SK-N-SH (cell line): Measurements from ENCODE around the gene NEU3. TPM values are rescaled to one million over a fixed set of nuclear protein-coding genes. Genes with fewer than 3 reads are reported as not detected.

Experiments
- CTCF ChIA-PET: fragments of 300-600, 350-600 bp; formaldehyde crosslinking; extraction: SDS; loops from one replicate; lab custom pipeline; 2021; lab: Yijun Ruan, JAX
- POLR2A ChIA-PET: fragments of 350-600 bp; sonication (Branson Sonifier 250); formaldehyde crosslinking; extraction: SDS; loops from one replicate; lab custom pipeline; 2020; ENCODE audit warnings: antibody characterized with exemption, inconsistent platforms; lab: Yijun Ruan, JAX
- DNase-seq: peaks from one replicate; pipeline ENCODE4 v3.0.0; 2012
- H2AFZ ChIP-seq: fragments of 200-600 bp; sonication (generic); 2 replicates; pipeline ENCODE4 v1.8.1; 2016; ENCODE audit warnings: antibody characterized with exemption, mild to moderate bottlenecking, low read depth
- H3F3A ChIP-seq: fragments of 200-600 bp; sonication (generic); replicated peaks from 2 replicates; pipeline ENCODE3; 2016; ENCODE audit warnings: antibody characterized with exemption, mild to moderate bottlenecking; ENCODE audit not compliant: insufficient read depth
- H3K27ac ChIP-seq, 2 experiments: fragments of 200-500 bp in 1 of 2; fragments of 200-600 bp in 1 of 2; sonication (Bioruptor generic) in 1 of 2; sonication (generic), shearing (Covaris generic) in 1 of 2; 2 replicates each; pipeline versions ENCODE4 v1.5.1 to v1.6.1; 2014 to 2016; ENCODE audit warnings: low read depth in 2 of 2, inconsistent platforms in 1 of 2, low read length in 1 of 2, mild to moderate bottlenecking in 1 of 2, mixed read lengths in 1 of 2
- H3K27me3 ChIP-seq: fragments of 200-600 bp; sonication (generic), shearing (Covaris generic); 2 replicates; pipeline ENCODE4 v1.6.1; 2016; ENCODE audit warnings: mixed run types; ENCODE audit not compliant: insufficient read depth
- H3K36me3 ChIP-seq, 2 experiments: fragments of 200-500 bp in 1 of 2; fragments of 200-600 bp in 1 of 2; sonication (Bioruptor generic) in 1 of 2; sonication (generic) in 1 of 2; replicated peaks in 1 of 2; 2 replicates each; pipeline versions ENCODE3 to v1.5.1; 2014 to 2016; ENCODE audit warnings: low read length in 1 of 2, mild to moderate bottlenecking in 1 of 2; ENCODE audit not compliant: insufficient read depth in 2 of 2, control insufficient read depth in 1 of 2
- H3K4me1 ChIP-seq, 2 experiments: fragments of 200-500 bp in 1 of 2; fragments of 200-600 bp in 1 of 2; sonication (Bioruptor generic) in 1 of 2; sonication (generic), shearing (Covaris generic) in 1 of 2; 2 replicates each; pipeline versions ENCODE4 v1.5.1 to v1.6.1; 2014 to 2016; ENCODE audit warnings: low read depth in 1 of 2, low read length in 1 of 2, mixed run types in 1 of 2; ENCODE audit not compliant: insufficient read depth in 2 of 2, control insufficient read depth in 1 of 2
- H3K4me2 ChIP-seq: fragments of 200-600 bp; sonication (generic), shearing (Covaris generic); 2 replicates; pipeline ENCODE4 v1.6.1; 2017; ENCODE audit warnings: mixed run types
- H3K4me3 ChIP-seq, 2 experiments: fragments of 200-500 bp in 1 of 2; fragments of 200-600 bp in 1 of 2; sonication (Bioruptor generic) in 1 of 2; sonication (generic), shearing (Covaris generic) in 1 of 2; 2 replicates each; pipeline versions ENCODE4 v1.5.1 to v1.8.1; 2014 to 2016; ENCODE audit warnings: low read depth in 2 of 2, inconsistent platforms in 1 of 2, low read length in 1 of 2, mild to moderate bottlenecking in 1 of 2, mixed read lengths in 1 of 2, moderate library complexity in 1 of 2
- H3K79me2 ChIP-seq: fragments of 200-600 bp; sonication (generic); 2 replicates; pipeline ENCODE4 v1.8.1; 2017; ENCODE audit warnings: mild to moderate bottlenecking; ENCODE audit not compliant: insufficient read depth
- H3K9ac ChIP-seq: fragments of 200-600 bp; sonication (generic); 2 replicates; pipeline ENCODE4 v1.6.1; 2017; ENCODE audit warnings: mixed run types
- H3K9me2 ChIP-seq: fragments of 200-600 bp; sonication (generic); 2 replicates; pipeline ENCODE4 v1.6.1; 2017; ENCODE audit warnings: mixed run types
- H3K9me3 ChIP-seq: fragments of 200-600 bp; sonication (generic); 2 replicates; pipeline ENCODE4 v1.6.1; 2017; ENCODE audit warnings: mixed run types, mild to moderate bottlenecking, moderate library complexity
- H4K20me1 ChIP-seq: fragments of 200-600 bp; sonication (generic); 2 replicates; pipeline ENCODE4 v1.6.1; 2017; ENCODE audit warnings: mild to moderate bottlenecking, mixed run types; ENCODE audit not compliant: insufficient read depth
- CHD2 ChIP-seq: fragments of 150-350 bp; IDR thresholded peaks from 2 replicates; pipeline ENCODE4 v1.6.1; 2018; ENCODE audit warnings: low read length; ENCODE audit not compliant: partially characterized antibody
- EP300 ChIP-seq, 2 experiments: IDR thresholded peaks; 2 replicates each; pipeline versions ENCODE4 v1.4.0 to v1.6.1; 2012; ENCODE audit warnings: borderline replicate concordance in 1 of 2, low read depth in 1 of 2, low read length in 1 of 2
- EZH2phosphoT487 ChIP-seq: fragments of 200-600 bp; sonication (generic); IDR thresholded peaks from 2 replicates; pipeline ENCODE4 v1.6.1; 2017; ENCODE audit warnings: low read depth, mixed run types, mild to moderate bottlenecking, antibody characterized with exemption, moderate library complexity, borderline replicate concordance
- FOSL2 ChIP-seq: IDR thresholded peaks from 2 replicates; pipeline ENCODE4 v1.4.0; 2012; ENCODE audit warnings: low read depth, mild to moderate bottlenecking, moderate library complexity, borderline replicate concordance
- FOXJ3 ChIP-seq: sonication (generic); formaldehyde crosslinking; IDR thresholded peaks from 2 replicates; pipeline ENCODE4 v1.5.1; 2020; ENCODE audit warnings: mild to moderate bottlenecking, missing genetic modification reagents
- GATA2 ChIP-seq: sonication (generic); formaldehyde crosslinking; IDR thresholded peaks from 2 replicates; pipeline ENCODE4 v1.5.0; 2020; ENCODE audit warnings: mild to moderate bottlenecking, missing genetic modification reagents
- MAX ChIP-seq: IDR thresholded peaks from 2 replicates; pipeline ENCODE4 v1.4.0; 2012; ENCODE audit warnings: low read depth
- MXI1 ChIP-seq: IDR thresholded peaks from 2 replicates; pipeline ENCODE4 v1.6.1; 2012; ENCODE audit warnings: mild to moderate bottlenecking, low read depth, low read length, improper control_type of control experiment
- NFIC ChIP-seq: IDR thresholded peaks from 2 replicates; pipeline ENCODE4 v1.4.0; 2012; ENCODE audit warnings: borderline replicate concordance
- RAD21 ChIP-seq: IDR thresholded peaks from 2 replicates; pipeline ENCODE4 v1.6.1; 2012; ENCODE audit warnings: mild to moderate bottlenecking, low read length
- RXRA ChIP-seq: IDR thresholded peaks from 2 replicates; pipeline ENCODE4 v1.4.0; 2012; ENCODE audit warnings: low read depth, mild to moderate bottlenecking, borderline replicate concordance
- TEAD4 ChIP-seq: IDR thresholded peaks from 2 replicates; pipeline ENCODE4 v1.4.0; 2012; ENCODE audit warnings: mild to moderate bottlenecking, borderline replicate concordance; ENCODE audit not compliant: insufficient read depth
- USF1 ChIP-seq: IDR thresholded peaks from 2 replicates; pipeline ENCODE4 v1.4.0; 2012; ENCODE audit warnings: low read depth, borderline replicate concordance
- YY1 ChIP-seq: IDR thresholded peaks from 2 replicates; pipeline ENCODE4 v1.4.0; 2012; ENCODE audit warnings: low read depth, mild to moderate bottlenecking
- WGBS: methylation state at CpG from one replicate; pipeline ENCODE4 v1.1.6; 2017; ENCODE audit warnings: low lambda C conversion rate; 5-methylcytosine and 5-hydroxymethylcytosine counted together
- polyA plus RNA-seq, 3 experiments: library from polyadenylated mRNA; depleted of rRNA; stranded (reverse); fragments of >200 nt; gene quantifications; 2 replicates each; pipeline ENCODE4 v1.2.3, GENCODE V29; 2012
- TF ChIP-seq, protein P1 (sequence below): IDR thresholded peaks from 2 replicates; pipeline ENCODE4; 2012
- TF ChIP-seq, protein P2 (sequence below): IDR thresholded peaks from 2 replicates; pipeline ENCODE4 v1.6.1; 2012; ENCODE audit warnings: mild to moderate bottlenecking, low read depth, low read length, moderate library complexity
- TF ChIP-seq, protein P3 (sequence below): fragments of 150-350 bp; IDR thresholded peaks from 2 replicates; pipeline ENCODE4 v1.6.1; 2017; ENCODE audit warnings: antibody characterized with exemption, low read length, low read depth, borderline replicate concordance
- TF ChIP-seq, protein P4 (sequence below): fragments of 200-600 bp; sonication (generic); IDR thresholded peaks from 2 replicates; pipeline ENCODE4 v1.6.1; 2017; ENCODE audit warnings: antibody characterized with exemption, mild to moderate bottlenecking, moderate library complexity

The NEU3 gene
- polyA plus RNA-seq, 1 of the 3 experiments (the other 2 are of a cell fraction) = 5.7 TPM

DNA sequence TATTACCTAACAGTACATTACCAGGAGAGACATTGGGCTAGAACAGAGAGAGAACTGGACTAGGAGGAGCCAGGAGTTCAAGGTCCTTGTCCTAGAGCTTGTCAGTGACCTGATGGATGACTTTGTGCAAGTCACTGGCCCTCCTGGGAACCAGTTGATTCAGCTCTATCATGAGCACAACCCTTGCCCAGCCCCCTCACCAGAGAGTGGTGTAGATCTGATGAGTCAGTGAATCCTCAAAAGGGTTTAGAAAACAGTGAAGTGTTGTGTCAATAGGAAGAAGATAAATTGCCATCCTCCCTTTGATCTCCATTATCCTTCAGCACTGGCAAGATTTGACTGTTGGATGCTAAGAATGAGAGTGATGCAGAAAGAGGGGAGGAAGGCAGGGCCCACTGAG is 24.3 kb downstream of the NEU3 start:
- peak overlapping the region in 1 of 2 experiments; percentile 63; a peak in 1 of 4 replicates for H3K27ac ChIP-seq
- peaks cover 3 to 21% of the 10 kb centered on the region in 2 experiments for H3K36me3 ChIP-seq
- no peaks in the 10 kb centered on the region for H3K79me2 ChIP-seq
- CTCF ChIA-PET = interaction anchor here (1.0 to 9.4 kb wide), 4 partner anchors 11 to 236 kb away, joined by 3 to 65 read pairs (median 13); no protein-coding TSS in a partner anchor
- no peak overlapping the region for H3K4me3 ChIP-seq
- POLR2A ChIA-PET = no interaction called here
- 0 out of 2 replicates have a peak overlapping the region, but pooled peaks have one; percentile 15 for H3K4me2 ChIP-seq
- H3K9me3 ChIP-seq = no peaks in the 10 kb centered on the region
- no peaks in the 10 kb centered on the region for H3K27me3 ChIP-seq
- DNase-seq = no peak
- TF ChIP-seq CHD2 = no peak
- TF ChIP-seq, protein P1, sequence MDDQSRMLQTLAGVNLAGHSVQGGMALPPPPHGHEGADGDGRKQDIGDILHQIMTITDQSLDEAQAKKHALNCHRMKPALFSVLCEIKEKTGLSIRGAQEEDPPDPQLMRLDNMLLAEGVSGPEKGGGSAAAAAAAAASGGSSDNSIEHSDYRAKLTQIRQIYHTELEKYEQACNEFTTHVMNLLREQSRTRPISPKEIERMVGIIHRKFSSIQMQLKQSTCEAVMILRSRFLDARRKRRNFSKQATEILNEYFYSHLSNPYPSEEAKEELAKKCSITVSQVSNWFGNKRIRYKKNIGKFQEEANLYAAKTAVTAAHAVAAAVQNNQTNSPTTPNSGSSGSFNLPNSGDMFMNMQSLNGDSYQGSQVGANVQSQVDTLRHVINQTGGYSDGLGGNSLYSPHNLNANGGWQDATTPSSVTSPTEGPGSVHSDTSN = peak; percentile 42
- H2AFZ ChIP-seq = no peak overlapping the region
- peaks cover 8% of the 10 kb centered on the region for H3F3A ChIP-seq
- H3K9ac ChIP-seq = no peak overlapping the region
- H3K9me2 ChIP-seq = no peaks in the 10 kb centered on the region
- H3K4me1 ChIP-seq = peaks cover 0 to 9% of the 10 kb centered on the region in 2 experiments; a peak in 2 of 4 replicates
- H4K20me1 ChIP-seq = no peaks in the 10 kb centered on the region

DNA sequence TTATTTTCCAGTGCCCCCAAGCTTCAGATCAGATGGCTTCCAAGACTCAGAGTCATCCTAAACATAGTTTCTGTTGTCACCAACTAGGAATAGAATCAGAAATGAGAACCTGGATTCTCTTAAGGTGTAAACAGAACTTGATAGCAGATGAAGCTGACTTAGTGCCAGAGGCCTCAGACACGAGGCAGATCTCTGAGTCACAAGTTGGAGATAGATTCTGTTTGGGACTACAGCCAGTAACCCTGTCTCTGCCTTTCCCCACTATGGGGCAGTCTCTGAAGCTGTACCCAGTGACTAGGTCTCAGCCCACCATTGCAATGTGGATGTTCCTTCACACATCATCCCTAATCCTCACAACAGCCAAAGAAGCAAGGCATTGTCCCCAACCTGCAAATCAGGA is 25.4 kb downstream of the NEU3 start:
- DNase-seq = no peak
- Histone ChIP-seq H3K4me3 (no peak overlapping the region), H2AFZ (no peak overlapping the region), H3K9ac (no peak overlapping the region), H3K79me2 (no peaks in the 10 kb centered on the region), H3K4me1 (peaks cover 0 to 9% of the 10 kb centered on the region in 2 experiments; a peak in 2 of 4 replicates), H3K9me2 (no peaks in the 10 kb centered on the region), H4K20me1 (no peaks in the 10 kb centered on the region), H3K9me3 (no peaks in the 10 kb centered on the region), H3K36me3 (peaks cover 3 to 20% of the 10 kb centered on the region in 2 experiments), H3K27me3 (no peaks in the 10 kb centered on the region), H3F3A (peaks cover 8% of the 10 kb centered on the region), H3K4me2 (no peak overlapping the region), H3K27ac (peak overlapping the region; percentile 25 to 63; a peak in 3 of 4 replicates)
- ChIA-PET POLR2A (no interaction called here), CTCF (interaction anchor here (0.6 to 9.4 kb wide), 5 partner anchors 10 to 241 kb away, joined by 3 to 65 read pairs (median 13); no protein-coding TSS in a partner anchor)
- WGBS = 0% methylated on average over 1 of the region's 1 CpG
- no peak for TF ChIP-seq EZH2phosphoT487
- no peak for TF ChIP-seq FOXJ3 (CRISPR knock-in tag)
- TF ChIP-seq RAD21 = no peak
- TF ChIP-seq TEAD4 = no peak
- TF ChIP-seq, protein P2, sequence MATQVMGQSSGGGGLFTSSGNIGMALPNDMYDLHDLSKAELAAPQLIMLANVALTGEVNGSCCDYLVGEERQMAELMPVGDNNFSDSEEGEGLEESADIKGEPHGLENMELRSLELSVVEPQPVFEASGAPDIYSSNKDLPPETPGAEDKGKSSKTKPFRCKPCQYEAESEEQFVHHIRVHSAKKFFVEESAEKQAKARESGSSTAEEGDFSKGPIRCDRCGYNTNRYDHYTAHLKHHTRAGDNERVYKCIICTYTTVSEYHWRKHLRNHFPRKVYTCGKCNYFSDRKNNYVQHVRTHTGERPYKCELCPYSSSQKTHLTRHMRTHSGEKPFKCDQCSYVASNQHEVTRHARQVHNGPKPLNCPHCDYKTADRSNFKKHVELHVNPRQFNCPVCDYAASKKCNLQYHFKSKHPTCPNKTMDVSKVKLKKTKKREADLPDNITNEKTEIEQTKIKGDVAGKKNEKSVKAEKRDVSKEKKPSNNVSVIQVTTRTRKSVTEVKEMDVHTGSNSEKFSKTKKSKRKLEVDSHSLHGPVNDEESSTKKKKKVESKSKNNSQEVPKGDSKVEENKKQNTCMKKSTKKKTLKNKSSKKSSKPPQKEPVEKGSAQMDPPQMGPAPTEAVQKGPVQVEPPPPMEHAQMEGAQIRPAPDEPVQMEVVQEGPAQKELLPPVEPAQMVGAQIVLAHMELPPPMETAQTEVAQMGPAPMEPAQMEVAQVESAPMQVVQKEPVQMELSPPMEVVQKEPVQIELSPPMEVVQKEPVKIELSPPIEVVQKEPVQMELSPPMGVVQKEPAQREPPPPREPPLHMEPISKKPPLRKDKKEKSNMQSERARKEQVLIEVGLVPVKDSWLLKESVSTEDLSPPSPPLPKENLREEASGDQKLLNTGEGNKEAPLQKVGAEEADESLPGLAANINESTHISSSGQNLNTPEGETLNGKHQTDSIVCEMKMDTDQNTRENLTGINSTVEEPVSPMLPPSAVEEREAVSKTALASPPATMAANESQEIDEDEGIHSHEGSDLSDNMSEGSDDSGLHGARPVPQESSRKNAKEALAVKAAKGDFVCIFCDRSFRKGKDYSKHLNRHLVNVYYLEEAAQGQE = no peak
- TF ChIP-seq CHD2 = no peak
- TF ChIP-seq EP300 (IDR thresholded peaks at IDR 0.05; ENCODE audit: borderline replicate concordance in 1 of 2, low read depth in 1 of 2, low read length in 1 of 2) = no peak
- TF ChIP-seq GATA2 (CRISPR knock-in tag) = no peak
- TF ChIP-seq, protein P3, sequence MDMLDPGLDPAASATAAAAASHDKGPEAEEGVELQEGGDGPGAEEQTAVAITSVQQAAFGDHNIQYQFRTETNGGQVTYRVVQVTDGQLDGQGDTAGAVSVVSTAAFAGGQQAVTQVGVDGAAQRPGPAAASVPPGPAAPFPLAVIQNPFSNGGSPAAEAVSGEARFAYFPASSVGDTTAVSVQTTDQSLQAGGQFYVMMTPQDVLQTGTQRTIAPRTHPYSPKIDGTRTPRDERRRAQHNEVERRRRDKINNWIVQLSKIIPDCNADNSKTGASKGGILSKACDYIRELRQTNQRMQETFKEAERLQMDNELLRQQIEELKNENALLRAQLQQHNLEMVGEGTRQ = no peak
- no peak for TF ChIP-seq YY1
- TF ChIP-seq FOSL2 = peak; percentile 71
- no peak for TF ChIP-seq MXI1
- no peak for TF ChIP-seq RXRA
- TF ChIP-seq NFIC = peak; percentile 81
- peak; percentile 83 for TF ChIP-seq MAX
- no peak for TF ChIP-seq USF1
- TF ChIP-seq, protein P4, sequence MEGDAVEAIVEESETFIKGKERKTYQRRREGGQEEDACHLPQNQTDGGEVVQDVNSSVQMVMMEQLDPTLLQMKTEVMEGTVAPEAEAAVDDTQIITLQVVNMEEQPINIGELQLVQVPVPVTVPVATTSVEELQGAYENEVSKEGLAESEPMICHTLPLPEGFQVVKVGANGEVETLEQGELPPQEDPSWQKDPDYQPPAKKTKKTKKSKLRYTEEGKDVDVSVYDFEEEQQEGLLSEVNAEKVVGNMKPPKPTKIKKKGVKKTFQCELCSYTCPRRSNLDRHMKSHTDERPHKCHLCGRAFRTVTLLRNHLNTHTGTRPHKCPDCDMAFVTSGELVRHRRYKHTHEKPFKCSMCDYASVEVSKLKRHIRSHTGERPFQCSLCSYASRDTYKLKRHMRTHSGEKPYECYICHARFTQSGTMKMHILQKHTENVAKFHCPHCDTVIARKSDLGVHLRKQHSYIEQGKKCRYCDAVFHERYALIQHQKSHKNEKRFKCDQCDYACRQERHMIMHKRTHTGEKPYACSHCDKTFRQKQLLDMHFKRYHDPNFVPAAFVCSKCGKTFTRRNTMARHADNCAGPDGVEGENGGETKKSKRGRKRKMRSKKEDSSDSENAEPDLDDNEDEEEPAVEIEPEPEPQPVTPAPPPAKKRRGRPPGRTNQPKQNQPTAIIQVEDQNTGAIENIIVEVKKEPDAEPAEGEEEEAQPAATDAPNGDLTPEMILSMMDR = peak; percentile 45
